COLO668 (cell line): ENCODE results near the gene KRTAP10-11.
"Not testable (repeated sequence)": the region's sequence is repeated elsewhere in the genome, so short reads cannot be mapped to it uniquely, and the experiment has no call there.

ENCODE experiments used
- DNase-seq: peaks from one replicate; lab custom pipeline; 2025; ENCODE audit not compliant: unreplicated experiment; lab: John Stamatoyannopoulos, UW

Gene KRTAP10-11

GRCh38 chr21:44661567-44661966 lies 15.4 kb downstream of the KRTAP10-11 start:
- DNase-seq = not testable (repeated sequence)

GRCh38 chr21:44664691-44665090 lies 18.5 kb downstream of the KRTAP10-11 start:
- DNase-seq = no peak

- DNase-seq = no peak
These were observed 20.4 kb downstream of the KRTAP10-11 start, which contains the start of gene KRTAP12-2 for GRCh38 chr21:44666401-44667320. TSS of gene KRTAP12-2 (minus strand) at chr21:44666927. CDS start at chr21:44666886, 41 bp downstream.

- DNase-seq = no peak
These were observed 21.4 kb downstream of the KRTAP10-11 start for GRCh38 chr21:44667612-44668011.

- DNase-seq = no peak
These were observed 24.6 kb downstream of the KRTAP10-11 start for GRCh38 chr21:44670642-44671432.

GRCh38 chr21:44671911-44672310 lies 25.7 kb downstream of the KRTAP10-11 start:
- no peak for DNase-seq

- no peak for DNase-seq
These were observed 31.7 kb downstream of the KRTAP10-11 start for GRCh38 chr21:44677881-44678280.

- DNase-seq = no peak
These were observed 34.9 kb downstream of the KRTAP10-11 start for GRCh38 chr21:44681152-44681551.

- DNase-seq = peak; percentile 74
These were observed 35.8 kb downstream of the KRTAP10-11 start, which contains the start of gene KRTAP12-1 for GRCh38 chr21:44681861-44682579. TSS of gene KRTAP12-1 (minus strand) at chr21:44682163. CDS start at chr21:44682123, 40 bp downstream.

- DNase-seq = no peak
These were observed 36.5 kb downstream of the KRTAP10-11 start for GRCh38 chr21:44682580-44683151.

- DNase-seq = no peak
These were observed 37.9 kb downstream of the KRTAP10-11 start for GRCh38 chr21:44684077-44684476.

- no peak for DNase-seq
These were observed 38.3 kb downstream of the KRTAP10-11 start for GRCh38 chr21:44684483-44684882.

- not testable (repeated sequence) for DNase-seq
These were observed 38.8 kb downstream of the KRTAP10-11 start for GRCh38 chr21:44685050-44685449.

- no peak for DNase-seq
These were observed 40.0 kb downstream of the KRTAP10-11 start for GRCh38 chr21:44686000-44686781.

- DNase-seq = no peak
These were observed 40.8 kb downstream of the KRTAP10-11 start for GRCh38 chr21:44686843-44687561.

GRCh38 chr21:44687671-44688070 lies 41.5 kb downstream of the KRTAP10-11 start:
- DNase-seq = no peak

GRCh38 chr21:44689740-44690139 lies 43.5 kb downstream of the KRTAP10-11 start:
- DNase-seq = not testable (repeated sequence)

GRCh38 chr21:44691686-44692085 lies 45.5 kb downstream of the KRTAP10-11 start:
- no peak for DNase-seq
